Testis (tissue), 2 donors: ENCODE measurements around the gene KIF26A.

Source experiments
- POLR2A ChIP-seq: fragments of 450-650 bp; IDR thresholded peaks from one replicate; pipeline ENCODE4 v1.6.1; 2017; ENCODE audit warnings: antibody characterized with exemption, mild to moderate bottlenecking, moderate library complexity
- TF ChIP-seq, protein P1 (sequence below), 3 experiments: fragments of 450-650 bp in 2 of 3; fragments of 200-600 bp in 1 of 3; sonication (generic) in 1 of 3; IDR thresholded peaks; one replicate each; pipeline ENCODE4 v1.5.1; 2016 to 2019; ENCODE audit warnings: antibody characterized with exemption in 3 of 3, mild to moderate bottlenecking in 2 of 3, moderate library complexity in 1 of 3

GRCh38 chr14:104095426-104096310 lies 42.7 kb upstream of the KIF26A start:
- TF ChIP-seq, protein P1, sequence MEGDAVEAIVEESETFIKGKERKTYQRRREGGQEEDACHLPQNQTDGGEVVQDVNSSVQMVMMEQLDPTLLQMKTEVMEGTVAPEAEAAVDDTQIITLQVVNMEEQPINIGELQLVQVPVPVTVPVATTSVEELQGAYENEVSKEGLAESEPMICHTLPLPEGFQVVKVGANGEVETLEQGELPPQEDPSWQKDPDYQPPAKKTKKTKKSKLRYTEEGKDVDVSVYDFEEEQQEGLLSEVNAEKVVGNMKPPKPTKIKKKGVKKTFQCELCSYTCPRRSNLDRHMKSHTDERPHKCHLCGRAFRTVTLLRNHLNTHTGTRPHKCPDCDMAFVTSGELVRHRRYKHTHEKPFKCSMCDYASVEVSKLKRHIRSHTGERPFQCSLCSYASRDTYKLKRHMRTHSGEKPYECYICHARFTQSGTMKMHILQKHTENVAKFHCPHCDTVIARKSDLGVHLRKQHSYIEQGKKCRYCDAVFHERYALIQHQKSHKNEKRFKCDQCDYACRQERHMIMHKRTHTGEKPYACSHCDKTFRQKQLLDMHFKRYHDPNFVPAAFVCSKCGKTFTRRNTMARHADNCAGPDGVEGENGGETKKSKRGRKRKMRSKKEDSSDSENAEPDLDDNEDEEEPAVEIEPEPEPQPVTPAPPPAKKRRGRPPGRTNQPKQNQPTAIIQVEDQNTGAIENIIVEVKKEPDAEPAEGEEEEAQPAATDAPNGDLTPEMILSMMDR (IDR thresholded peaks at IDR 0.05), result no peak
- no peak for TF ChIP-seq POLR2A
